HAP-1 (cell line): ENCODE results near the gene RP9.
A peak's percentile ranks its signal among the peaks of the same experiment; 100 is the strongest.

ENCODE experiments used
- DNase-seq, 2 experiments: peaks; one replicate each; pipeline ENCODE4 v3.0.0-alpha.2; 2016 to 2020; ENCODE audit warnings: low spot score in 2 of 2
- H3K27me3 ChIP-seq: fragments of 250-450 bp; sonication (Bioruptor Pico); 2 replicates; pipeline ENCODE4 v1.5.1; 2020; ENCODE audit warnings: low read depth, mild to moderate bottlenecking, moderate library complexity
- H3K36me3 ChIP-seq: fragments of 250-450 bp; sonication (Bioruptor Pico); replicated peaks from 2 replicates; pipeline ENCODE4 v1.5.1; 2020; ENCODE audit warnings: mild to moderate bottlenecking
- H3K4me1 ChIP-seq: fragments of 250-450 bp; sonication (Bioruptor Pico); 2 replicates; pipeline ENCODE4 v1.5.1; 2020; ENCODE audit warnings: mild to moderate bottlenecking
- H3K4me3 ChIP-seq: fragments of 250-450 bp; sonication (Bioruptor Pico); 2 replicates; pipeline ENCODE4 v1.5.1; 2020; ENCODE audit warnings: mild to moderate bottlenecking, moderate library complexity
- H3K9me3 ChIP-seq: fragments of 250-450 bp; sonication (Bioruptor Pico); 2 replicates; pipeline ENCODE4 v1.5.1; 2020; ENCODE audit warnings: mild to moderate bottlenecking, moderate library complexity
- in situ Hi-C: fragments of 300-500 bp; cut with MboI; formaldehyde crosslinking; loops from 3 replicates; pipeline ENCODE4 v1.14.3; 2020; ENCODE audit warnings: low sequenced_read_pairs, inconsistent platforms, mixed read lengths

The RP9 gene, protein sequence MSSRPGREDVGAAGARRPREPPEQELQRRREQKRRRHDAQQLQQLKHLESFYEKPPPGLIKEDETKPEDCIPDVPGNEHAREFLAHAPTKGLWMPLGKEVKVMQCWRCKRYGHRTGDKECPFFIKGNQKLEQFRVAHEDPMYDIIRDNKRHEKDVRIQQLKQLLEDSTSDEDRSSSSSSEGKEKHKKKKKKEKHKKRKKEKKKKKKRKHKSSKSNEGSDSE

DNA sequence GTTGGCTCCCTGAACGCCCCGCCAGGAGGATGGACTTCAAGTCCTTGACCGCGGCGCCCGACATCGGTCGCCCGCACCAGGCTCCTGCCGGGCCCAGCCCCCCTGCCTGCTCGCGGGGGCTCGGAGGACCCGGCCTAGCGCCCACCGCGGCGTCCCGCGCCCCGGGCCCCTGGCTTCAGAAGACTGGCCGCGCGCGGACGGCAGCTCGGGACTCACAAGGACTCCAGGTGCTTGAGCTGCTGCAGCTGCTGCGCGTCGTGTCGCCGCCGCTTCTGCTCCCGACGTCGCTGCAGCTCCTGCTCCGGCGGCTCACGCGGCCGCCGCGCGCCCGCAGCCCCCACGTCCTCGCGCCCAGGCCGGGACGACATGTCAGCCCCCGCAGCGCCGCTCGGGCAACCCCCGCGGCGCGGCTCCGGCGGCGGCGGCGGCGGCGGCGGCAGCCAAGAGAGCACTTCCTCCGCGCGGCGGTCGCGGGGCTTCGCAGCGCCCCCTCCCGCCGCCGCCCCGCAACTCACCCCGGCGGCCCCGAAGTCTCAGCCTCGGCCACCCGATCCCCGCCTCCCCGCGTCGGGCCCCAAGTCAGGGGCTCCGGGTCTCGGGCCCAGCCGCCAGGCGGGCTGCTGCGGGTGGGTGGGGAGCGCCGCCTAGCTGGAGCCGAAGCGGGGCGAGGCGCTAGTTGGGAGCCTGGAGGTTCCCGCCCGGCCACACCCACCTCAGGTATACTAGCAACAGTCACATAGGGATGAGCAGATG is at the start of gene RP9:
RP9 (minus strand) TSS at position 400 of the 753 bp plus-strand sequence; CDS start at position 368, 32 bp downstream.
- in situ Hi-C loops: no loop called here
- peak; percentile 79 to 88 for DNase-seq
- no peaks in the 10 kb centered on the region for H3K9me3 ChIP-seq
- peaks cover 3% of the 10 kb centered on the region; the same call in 1 of the 2 replicates for H3K27me3 ChIP-seq
- peak within 1 kb of the TSS; percentile 62 for H3K4me3 ChIP-seq
- peaks cover 10% of the 10 kb centered on the region for H3K4me1 ChIP-seq
- H3K36me3 ChIP-seq: peaks cover 3% of the 10 kb centered on the region; the same call in 1 of the 2 replicates

DNA sequence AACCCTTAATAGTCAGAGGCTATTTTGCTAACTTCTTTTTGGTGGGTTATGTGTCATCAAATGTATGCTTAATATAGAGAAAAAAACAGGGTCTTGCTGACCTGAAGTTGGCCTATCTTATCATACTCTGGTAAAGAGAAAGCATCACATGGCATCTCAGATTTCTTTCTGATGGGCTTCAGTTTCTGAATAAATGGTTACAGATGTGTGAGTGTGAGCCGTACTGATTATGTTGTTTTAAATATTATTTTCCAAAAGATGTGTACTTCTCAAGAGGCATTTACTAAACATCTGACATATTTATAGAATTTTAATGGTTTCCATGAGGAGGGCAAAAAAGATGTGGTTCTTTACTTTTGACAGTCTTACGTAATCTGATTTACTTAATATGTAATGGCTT is 48.6 kb upstream of the RP9 start:
- H3K27me3 ChIP-seq: no peaks in the 10 kb centered on the region
- H3K4me1 ChIP-seq: peaks cover 4% of the 10 kb centered on the region
- H3K36me3 ChIP-seq: no peaks in the 10 kb centered on the region
- no peaks in the 10 kb centered on the region for H3K9me3 ChIP-seq
- H3K4me3 ChIP-seq: no peak overlapping the region
- no peak for DNase-seq
- in situ Hi-C loops: no loop called here

DNA sequence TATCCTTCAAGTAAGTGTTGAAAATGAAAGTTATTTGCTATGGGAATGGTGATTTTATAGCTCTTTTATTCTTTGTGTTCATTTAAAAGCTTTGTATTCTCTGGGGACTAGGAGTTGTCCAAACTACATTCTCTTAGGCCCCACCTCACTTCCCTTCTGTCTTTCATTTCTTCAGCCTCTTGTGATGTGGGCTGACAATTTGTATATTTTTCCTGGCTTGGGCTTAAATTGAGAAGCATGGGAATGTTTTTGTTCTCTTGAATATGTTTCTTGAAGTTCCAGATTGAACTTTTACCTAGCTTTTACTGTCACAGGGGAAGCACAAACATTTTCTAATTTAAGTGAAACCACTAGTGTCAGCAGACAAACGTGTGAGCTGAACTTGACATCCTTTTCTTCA is 48.1 kb upstream of the RP9 start:
- no peaks in the 10 kb centered on the region for H3K27me3 ChIP-seq
- H3K36me3 ChIP-seq: no peaks in the 10 kb centered on the region
- H3K4me3 ChIP-seq: no peak overlapping the region
- no peaks in the 10 kb centered on the region for H3K9me3 ChIP-seq
- H3K4me1 ChIP-seq: peaks cover 4% of the 10 kb centered on the region
- peak in 1 of 2 experiments; percentile 8 for DNase-seq
- in situ Hi-C loops: no loop called here

DNA sequence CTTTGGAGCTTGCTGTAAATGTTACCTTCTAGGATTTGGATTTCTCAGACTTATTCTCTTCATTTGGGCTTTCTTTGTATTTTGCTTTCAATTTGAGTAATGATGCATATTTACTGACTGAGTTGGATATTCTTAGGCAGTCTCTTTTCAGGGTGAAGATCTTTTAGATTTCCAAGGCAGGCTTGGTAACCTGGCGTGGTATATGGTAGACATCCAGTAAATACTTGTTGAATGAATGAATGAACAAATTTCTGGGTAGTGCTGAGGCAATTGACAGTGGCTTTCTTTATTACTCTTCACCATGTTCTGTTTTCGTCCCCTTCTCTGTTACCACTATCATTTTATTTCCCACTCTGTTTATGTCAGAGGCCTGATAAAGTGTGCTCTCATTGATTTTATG is 47.2 kb upstream of the RP9 start:
- Histone ChIP-seq H3K9me3 (no peaks in the 10 kb centered on the region), H3K4me3 (no peak overlapping the region), H3K27me3 (no peaks in the 10 kb centered on the region), H3K4me1 (peaks cover 4% of the 10 kb centered on the region), H3K36me3 (no peaks in the 10 kb centered on the region)
- no peak for DNase-seq
- in situ Hi-C loops: no loop called here

DNA sequence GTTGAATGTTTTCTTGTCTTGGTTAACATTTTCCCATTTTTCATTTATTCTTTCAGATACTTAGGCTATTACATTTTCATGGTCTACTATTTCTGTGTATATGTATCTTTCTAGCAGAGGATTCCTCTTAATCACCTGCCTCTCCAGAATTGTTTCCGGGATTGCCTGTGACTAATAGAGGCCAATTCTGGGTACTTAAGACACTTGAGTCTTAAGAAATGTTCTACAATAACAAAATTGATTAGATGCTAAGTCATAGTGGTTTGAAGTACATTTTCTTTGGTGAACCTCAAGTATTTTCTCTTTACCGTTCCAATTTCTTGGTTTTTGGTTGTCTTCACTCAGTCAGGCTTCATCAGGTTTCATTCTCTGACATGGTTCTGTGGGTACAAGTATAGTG is 46.6 kb upstream of the RP9 start:
- H3K4me3 ChIP-seq: no peak overlapping the region
- no peaks in the 10 kb centered on the region for H3K9me3 ChIP-seq
- no peaks in the 10 kb centered on the region for H3K36me3 ChIP-seq
- no peaks in the 10 kb centered on the region for H3K27me3 ChIP-seq
- DNase-seq: no peak
- peaks cover 4% of the 10 kb centered on the region for H3K4me1 ChIP-seq
- in situ Hi-C loops: no loop called here

DNA sequence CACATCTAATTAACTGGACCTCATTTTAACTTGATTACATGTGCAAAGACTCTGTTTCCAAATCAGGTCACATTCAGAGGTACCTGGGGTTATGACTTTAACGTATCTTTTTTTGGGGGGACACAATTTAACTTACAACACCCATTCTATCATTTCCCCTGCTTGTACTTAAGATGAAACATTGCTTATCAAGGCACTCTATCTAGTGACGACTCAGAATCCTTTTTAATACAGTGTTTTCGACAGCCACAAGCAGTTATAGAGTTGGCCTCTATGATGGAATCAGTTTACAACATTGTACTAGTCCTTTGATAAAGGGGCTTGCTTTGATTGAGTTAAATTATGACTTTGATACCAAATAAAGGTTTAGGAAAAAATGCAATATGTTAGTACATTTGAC is 42.9 kb upstream of the RP9 start:
- no peaks in the 10 kb centered on the region for H3K9me3 ChIP-seq
- in situ Hi-C loops: no loop called here
- no peaks in the 10 kb centered on the region for H3K27me3 ChIP-seq
- DNase-seq: no peak
- no peak overlapping the region for H3K4me3 ChIP-seq
- no peaks in the 10 kb centered on the region for H3K4me1 ChIP-seq
- H3K36me3 ChIP-seq: no peaks in the 10 kb centered on the region

DNA sequence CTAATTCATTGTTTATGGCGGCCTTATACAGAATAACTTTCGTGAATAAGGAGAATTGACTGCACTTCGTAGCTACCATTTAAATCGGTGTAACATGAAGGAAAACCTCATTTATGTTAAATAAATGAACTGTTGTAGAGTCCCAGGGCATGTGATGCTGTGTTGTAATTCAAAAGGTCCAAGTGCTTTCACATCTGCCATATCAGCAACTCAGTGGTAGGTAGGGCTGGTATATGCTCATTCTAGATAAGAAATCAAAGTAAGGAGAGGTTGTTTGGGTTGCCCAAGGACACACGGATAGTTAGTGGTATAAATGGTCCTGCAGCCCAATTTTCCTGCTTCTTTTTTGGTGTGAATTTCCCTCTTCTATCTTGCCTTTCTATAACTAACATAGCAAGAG is 36.0 kb upstream of the RP9 start:
- no peaks in the 10 kb centered on the region for H3K4me1 ChIP-seq
- no peaks in the 10 kb centered on the region for H3K27me3 ChIP-seq
- no peaks in the 10 kb centered on the region for H3K9me3 ChIP-seq
- in situ Hi-C loops: no loop called here
- no peak for DNase-seq
- no peak overlapping the region for H3K4me3 ChIP-seq
- no peaks in the 10 kb centered on the region for H3K36me3 ChIP-seq

DNA sequence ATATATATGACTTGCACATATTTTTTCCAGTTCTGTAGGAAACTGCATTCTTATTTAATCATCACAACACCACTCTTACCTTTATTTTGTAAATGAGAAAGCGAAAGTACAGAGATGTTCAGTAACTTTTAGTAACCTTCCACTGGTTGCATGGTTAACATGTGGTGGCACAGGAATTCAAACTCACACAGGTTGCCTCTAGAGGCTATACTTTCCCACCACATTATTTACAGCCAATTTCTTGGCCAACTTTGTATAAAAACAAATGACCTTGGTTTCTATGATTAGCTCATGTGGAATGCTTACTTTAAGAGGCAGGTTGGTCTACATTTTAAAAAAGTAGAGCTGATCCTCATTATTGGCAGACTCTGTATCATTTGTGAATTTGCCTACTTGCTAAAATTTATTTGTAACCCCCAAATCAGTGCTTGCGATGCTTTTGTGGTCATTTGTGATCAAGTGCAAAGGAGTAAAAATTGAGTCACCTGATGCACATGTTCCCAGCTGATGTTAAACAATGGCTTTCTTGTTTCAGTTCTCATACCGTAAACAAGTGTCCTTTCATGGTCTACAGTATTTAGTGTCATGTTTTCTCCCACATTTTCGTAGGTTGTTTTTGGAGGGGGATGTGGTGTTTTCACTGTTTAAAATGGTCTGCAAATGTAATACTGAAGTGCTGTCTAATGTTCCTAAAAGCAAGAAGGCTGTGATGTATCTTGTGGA is 35.0 kb upstream of the RP9 start:
- DNase-seq: no peak

DNA sequence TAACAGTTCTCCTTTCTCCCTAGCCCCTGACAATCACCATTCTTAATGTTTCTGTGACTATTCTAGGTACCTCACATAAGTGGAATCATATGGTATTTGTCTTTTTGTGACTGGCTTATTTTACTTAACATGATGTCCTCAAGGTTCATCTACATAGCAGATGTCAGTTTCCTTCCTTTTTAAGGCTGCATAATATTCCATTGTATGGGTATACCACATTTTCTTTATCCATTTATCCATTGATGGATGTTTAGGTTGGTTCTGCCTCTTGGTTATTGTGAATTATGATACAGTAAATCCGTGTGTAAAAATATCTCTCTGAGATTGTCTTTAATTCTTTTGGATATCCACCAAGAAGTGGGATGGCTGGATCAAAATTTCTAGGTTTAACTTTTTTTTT is 33.4 kb upstream of the RP9 start:
- no peaks in the 10 kb centered on the region for H3K27me3 ChIP-seq
- no peaks in the 10 kb centered on the region for H3K9me3 ChIP-seq
- no peaks in the 10 kb centered on the region for H3K36me3 ChIP-seq
- no peak for DNase-seq
- in situ Hi-C loops: no loop called here
- H3K4me1 ChIP-seq: no peaks in the 10 kb centered on the region
- no peak overlapping the region for H3K4me3 ChIP-seq

More for the DNA sequence above, 35.0 kb upstream of the RP9 start:
- no peaks in the 10 kb centered on the region for H3K36me3 ChIP-seq
- no peaks in the 10 kb centered on the region for H3K27me3 ChIP-seq
- in situ Hi-C loops: no loop called here
- no peaks in the 10 kb centered on the region for H3K9me3 ChIP-seq
- no peaks in the 10 kb centered on the region for H3K4me1 ChIP-seq
- H3K4me3 ChIP-seq: no peak overlapping the region

DNA sequence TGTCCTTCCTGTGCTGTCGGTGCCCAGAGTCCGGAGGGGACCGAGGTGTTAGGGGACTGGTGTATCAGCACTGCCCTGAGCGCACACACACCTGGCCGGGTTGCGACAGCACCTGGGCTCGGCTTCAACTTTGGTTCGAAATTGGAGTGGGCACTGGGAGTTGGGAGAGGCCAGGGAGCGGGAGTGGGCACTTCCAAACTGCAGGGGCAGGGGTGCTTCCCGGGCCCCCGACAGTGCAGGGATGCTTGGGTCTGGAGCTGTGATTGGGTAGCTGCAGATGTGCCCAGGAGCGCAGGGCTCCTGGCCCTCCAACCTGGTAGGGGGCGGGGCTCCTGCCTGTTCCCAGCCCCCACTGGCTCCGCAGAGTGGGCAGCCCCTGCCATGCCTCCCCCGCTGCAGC is 27.9 kb upstream of the RP9 start:
- no peak overlapping the region for H3K4me3 ChIP-seq
- in situ Hi-C loops: no loop called here
- H3K36me3 ChIP-seq: no peaks in the 10 kb centered on the region
- H3K27me3 ChIP-seq: 0 out of 2 replicates have a peak, but pooled peaks cover 5% of the 10 kb centered on the region
- H3K9me3 ChIP-seq: peaks cover 3% of the 10 kb centered on the region; the same call in 1 of the 2 replicates
- DNase-seq: no peak
- H3K4me1 ChIP-seq: peaks cover 3% of the 10 kb centered on the region; the same call in 1 of the 2 replicates

DNA sequence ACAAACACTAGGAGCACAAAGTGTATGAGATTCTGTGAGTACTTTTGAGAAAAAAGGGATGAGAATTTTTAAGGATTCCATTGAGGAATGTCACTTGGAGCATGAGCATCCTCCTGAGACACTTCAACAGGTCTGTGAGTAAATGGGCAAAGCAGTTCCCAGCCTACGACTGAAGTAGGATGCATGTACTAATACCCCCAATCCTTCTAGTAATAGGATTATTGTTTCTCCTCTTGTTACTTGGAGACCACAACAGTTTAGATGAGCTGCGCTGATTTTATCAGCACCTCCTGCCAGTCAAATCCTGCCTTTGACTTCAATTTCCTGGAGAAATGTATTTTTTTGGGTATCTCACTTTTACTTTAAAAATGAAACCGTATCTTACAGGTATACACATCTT is 21.0 kb upstream of the RP9 start:
- Histone ChIP-seq H3K36me3 (no peaks in the 10 kb centered on the region), H3K27me3 (0 out of 2 replicates have a peak, but pooled peaks cover 2% of the 10 kb centered on the region), H3K4me1 (peaks cover 11% of the 10 kb centered on the region), H3K9me3 (no peaks in the 10 kb centered on the region), H3K4me3 (peak overlapping the region; percentile 65)
- DNase-seq: peak; percentile 18 to 62
- in situ Hi-C loops: no loop called here

DNA sequence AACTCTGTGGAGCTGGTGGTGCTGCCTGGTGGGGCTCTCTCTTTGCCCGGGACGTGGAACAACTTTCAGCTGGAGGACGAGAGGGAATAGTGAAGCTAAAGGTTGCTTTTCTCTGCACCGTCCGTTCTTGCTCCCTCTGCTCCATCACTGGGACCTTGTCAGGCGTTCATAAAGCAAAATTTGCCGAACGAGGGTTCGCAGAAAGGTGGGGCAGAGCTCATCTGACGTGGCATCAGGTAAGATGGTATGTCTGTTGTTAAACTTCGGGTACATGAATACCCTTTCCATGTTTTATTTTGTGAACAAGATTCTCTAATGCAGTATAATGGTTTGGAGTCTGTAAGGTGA is 20.6 kb upstream of the RP9 start:
- Histone ChIP-seq H3K27me3 (0 out of 2 replicates have a peak, but pooled peaks cover 2% of the 10 kb centered on the region), H3K9me3 (no peaks in the 10 kb centered on the region), H3K4me3 (peak overlapping the region; percentile 65), H3K4me1 (peaks cover 11% of the 10 kb centered on the region), H3K36me3 (no peaks in the 10 kb centered on the region)
- in situ Hi-C loops: no loop called here
- no peak for DNase-seq

DNA sequence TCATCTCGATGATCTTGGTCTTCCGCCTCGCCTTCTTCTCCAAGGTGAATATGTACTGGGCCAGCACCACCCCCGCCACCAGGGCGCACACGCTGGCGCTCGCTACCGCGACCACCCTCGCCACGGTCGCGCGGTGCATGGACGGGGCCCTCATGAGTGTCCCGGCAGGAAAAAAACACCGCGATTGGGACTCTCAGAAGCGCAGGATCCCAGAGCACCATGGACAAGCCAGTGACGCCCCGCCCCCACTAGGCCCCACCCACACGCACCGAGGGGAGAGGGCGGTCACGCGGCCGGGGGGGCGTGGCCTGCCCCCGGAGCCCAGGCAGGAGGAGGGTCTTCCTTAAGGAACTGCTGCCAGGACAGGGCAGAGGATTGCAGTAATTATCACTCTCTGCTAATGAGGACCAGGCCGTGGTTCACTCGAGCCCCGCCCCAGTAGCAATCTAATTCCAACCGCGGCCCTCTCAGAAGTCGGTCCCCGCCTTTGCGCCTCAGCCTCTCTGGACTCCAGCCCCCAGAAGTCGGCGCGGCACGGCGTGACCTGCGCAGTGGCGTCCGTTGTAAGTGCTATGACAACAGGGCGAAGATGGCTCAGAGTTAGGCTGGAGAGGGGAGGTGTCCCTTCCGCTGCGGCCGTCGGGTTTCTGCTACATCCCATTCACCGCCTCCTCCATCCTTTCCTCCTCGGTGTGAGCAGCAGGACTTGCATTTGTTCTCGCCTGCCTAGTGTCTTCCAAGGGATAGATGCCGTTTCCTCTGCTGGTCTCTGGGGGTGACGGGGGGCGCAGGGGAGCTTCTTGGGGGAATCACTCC is 20.0 kb upstream of the RP9 start, which contains the start of gene BBS9:
BBS9 (plus strand) TSS at position 575 of the 816 bp plus-strand sequence. CDS start 16,689 bp downstream, outside the sequence.
- peak; percentile 91 to 97 for DNase-seq
- H3K4me1 ChIP-seq: peaks cover 11% of the 10 kb centered on the region
- H3K27me3 ChIP-seq: 0 out of 2 replicates have a peak, but pooled peaks cover 2% of the 10 kb centered on the region
- no peaks in the 10 kb centered on the region for H3K36me3 ChIP-seq
- peak within 1 kb of the TSS; percentile 65 for H3K4me3 ChIP-seq
- in situ Hi-C loops: no loop called here
- no peaks in the 10 kb centered on the region for H3K9me3 ChIP-seq
